Tongue (tissue), 2 donors: ENCODE measurements around the gene TSHZ1. TPM values are rescaled to one million over a fixed set of nuclear protein-coding genes. Genes with fewer than 3 reads are reported as not detected.
"Not testable (repeated sequence)": the region's sequence is repeated elsewhere in the genome, so short reads cannot be mapped to it uniquely, and the experiment has no call there.

ENCODE experiments used
- DNase-seq: peaks from one replicate; pipeline ENCODE4 v3.0.0-alpha.2; 2015
- total RNA-seq: library from RNA; depleted of rRNA; stranded (reverse); fragments of >200 nt; gene quantifications from one replicate; pipeline ENCODE4 v1.2.3, GENCODE V29; 2014

Gene TSHZ1
- total RNA-seq, 1 donor from 2014 or later = 16.3 TPM

DNA sequence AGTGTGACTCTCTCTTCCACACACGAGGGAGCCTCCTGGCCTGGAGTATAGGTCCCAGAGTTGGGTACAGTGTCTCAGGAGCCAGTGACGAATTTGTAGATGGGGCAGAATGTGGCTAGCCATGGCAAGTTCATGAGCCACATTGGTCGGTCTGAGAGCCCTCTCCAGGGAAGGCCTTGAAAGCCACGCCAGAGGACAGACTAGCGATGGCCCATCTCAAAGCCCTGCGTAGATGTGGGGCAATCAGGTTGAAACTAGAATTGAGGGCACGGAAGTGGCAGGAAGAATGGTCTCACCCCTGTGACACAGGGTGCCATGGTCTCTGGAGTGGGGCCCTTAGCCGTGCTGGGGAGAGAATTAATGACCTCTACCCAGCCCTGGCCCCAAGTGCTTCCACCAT is 106.2 kb downstream of the TSHZ1 start:
- no peak for DNase-seq

DNA sequence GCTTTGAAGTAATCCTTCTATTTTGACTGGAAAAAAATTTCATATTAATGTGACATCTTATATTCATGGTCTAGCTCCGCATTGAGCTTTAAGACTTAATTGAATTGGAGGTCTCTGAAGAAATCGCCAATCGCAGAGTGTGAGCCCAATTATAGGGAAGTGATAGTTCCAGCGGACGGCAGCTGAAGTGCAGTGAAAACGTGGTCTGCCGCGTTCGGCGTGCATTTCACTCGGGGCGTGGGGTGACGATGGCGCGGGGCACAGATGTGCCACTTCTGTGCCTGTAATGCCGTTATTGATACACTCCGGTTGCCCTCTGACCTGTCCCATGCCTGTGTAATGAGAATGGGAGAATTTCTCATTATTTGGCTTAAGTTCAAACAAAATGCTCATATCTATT is 106.7 kb downstream of the TSHZ1 start:
- DNase-seq = no peak

DNA sequence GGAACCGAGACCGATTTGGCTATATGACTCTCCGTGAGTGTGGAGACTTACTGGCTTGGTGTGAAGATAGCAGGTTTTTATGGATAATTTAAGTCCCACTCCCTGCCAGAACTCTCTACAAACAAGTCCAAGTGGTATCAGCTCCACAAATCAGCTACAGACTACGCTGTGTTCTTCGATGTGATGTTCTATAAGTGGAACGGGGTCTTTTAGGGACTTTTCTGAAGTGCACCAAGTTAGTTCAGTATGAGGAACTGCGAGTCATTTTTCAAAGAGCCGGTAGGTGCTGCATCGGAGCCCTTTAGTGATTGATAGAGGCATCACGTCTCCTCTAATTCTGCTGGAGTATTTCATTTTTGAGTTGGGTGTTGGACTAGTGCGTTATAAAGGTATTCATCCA is 107.1 kb downstream of the TSHZ1 start:
- DNase-seq = no peak

DNA sequence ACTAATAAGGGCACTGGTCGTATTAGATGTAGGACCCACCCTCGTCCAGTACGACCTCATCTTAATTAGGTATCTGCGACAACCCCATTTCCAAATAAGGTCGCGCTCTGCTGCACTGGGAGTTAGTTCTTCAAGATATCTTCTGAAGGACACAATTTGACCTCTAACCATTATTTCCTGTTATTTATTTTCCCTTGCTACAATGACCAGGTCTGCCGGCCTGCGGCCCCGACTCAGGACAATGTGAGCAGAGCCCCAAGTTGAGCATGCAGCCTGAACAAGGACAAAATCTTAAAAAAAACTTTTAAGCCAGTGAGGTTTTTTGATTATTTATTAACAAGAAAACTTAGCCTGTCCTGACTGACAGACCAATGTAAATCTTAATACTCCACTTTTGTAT is 109.3 kb downstream of the TSHZ1 start:
- no peak for DNase-seq

DNA sequence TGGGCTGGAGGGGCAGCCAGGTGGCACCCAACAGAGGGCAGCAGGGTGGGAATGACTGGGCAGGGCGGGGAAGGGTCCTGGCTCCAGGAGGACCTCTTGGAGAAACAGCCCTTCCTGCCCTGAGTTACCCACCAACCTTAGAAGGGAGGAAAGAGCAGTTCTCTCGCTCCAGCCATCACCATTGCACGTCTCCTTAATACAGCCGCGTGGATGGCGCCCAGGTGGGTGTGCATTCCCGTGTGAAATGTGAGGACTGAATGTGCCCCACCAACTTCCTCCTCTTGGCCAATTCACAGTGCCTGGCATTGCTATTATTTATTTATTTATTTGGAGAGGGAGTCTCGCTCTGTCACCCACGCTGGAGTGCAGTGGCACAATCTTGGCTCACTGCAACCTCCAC is 109.9 kb downstream of the TSHZ1 start:
- DNase-seq = no peak

DNA sequence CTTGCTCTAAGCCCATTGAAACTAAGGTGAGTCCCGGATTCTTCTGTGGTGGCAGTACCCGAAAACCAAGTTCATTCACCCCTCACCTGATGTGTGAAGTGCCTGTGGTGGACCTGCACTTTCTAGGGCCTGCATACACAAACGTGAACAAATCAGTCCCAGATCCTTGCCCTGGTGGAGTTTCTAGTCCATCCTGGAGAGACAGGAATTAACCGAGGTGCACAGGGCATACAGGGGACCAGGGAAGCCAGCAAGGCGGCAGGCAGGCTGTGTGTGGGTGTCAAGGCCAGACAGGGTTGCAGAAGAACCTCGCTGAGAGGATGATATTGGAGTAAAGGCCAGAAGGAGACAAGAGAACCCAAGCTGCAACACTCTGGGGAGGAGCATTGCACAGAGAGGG is 110.8 kb downstream of the TSHZ1 start:
- no peak for DNase-seq

DNA sequence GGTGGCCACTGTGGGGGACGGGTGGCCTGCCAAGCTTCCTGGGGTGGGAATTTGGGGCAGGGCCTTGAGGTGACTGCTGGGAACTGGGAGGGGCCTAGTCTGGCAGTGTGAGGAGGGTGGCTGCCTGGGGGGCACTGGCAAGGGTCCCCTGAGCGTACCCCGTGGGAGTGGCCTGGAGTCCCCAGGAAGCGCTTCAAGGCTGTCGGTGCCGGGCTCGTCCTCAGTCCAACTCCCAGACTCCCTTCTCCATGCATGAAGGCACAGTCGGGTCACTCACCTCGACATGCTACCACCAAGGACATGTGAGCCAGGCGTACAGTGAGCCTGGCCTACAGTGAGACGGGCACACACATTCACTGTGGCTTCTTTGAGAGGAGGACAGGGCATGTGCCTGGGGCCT is 111.6 kb downstream of the TSHZ1 start:
- no peak for DNase-seq

DNA sequence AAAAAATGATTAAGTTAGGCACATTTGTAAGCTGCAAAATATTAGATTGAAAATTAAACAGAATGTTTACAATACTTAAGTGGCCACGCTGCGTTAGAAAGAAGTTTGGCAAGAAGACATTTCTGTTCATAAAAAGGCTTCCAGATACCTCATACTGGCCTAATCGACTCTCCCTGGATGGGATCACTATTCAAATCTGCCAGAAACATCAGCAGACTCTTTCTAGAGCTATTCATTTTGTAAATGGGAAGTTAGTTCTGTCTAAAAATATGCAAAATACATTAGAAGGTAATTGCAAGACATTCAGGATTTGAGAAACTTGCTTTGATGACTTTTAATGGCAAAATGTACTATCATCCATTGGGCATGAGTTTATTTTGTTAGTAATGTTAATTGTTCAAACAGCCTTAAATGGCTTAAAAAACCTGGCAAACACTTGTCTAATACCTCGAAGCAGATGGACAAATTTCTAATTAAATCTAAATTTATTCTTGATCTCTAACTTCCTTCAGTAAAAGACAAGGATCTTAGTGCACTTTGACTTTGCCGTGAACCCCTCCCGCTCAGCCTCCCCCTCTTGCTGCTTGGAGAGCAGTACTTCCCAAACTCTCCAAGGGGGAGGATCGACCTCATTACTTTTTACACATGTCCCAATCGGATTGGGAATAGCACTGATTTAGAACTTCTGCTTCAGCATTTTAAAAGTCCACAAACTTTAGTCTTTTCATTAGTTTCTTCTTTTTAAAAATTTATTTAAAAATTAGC is 113.4 kb downstream of the TSHZ1 start:
- no peak for DNase-seq

DNA sequence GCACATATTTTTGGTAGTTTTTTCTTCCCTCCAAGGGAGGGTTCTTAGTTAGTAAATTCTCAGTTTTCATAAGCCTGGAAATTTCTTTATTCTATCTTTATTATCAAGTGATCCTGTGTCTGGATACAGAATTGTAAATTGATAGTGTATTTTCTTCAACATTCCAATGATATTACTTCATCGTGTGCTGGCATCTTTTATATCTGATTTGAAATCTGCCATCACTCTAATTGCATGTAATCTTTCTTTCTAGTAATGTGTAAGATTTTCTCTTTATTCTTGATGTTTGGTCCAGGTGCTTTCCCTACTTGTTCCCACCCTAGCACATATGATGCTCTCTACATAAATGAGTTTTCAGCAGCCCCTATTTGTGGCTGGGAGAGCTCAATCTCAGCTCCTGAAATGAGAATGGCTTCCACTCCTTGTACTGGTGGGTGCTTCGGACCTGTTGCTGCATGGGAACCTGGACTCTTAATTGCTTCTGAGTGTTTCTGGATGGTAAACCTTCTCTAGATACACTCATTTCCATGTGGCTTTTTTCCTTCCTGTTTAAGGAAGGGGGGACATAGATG is 114.2 kb downstream of the TSHZ1 start:
- no peak for DNase-seq

DNA sequence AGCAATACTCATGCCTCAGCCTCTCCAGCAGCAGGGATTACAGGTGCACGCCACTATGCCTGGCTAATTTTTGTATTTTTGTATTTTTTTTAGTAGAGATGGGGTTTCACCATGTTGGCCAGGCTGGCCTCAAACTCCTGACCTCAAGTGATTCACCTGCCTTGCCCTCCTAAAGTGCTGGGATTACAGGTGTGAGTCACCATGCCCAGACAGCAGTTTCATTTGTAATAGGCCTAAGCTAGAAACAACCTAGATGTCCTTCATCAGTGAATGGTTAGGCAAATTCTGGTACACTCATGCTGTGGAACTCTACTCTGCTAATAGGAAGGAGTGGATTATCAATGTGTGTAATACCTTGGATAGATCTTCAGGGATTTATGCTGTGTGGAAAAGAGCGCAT is 119.2 kb downstream of the TSHZ1 start:
- DNase-seq = not testable (repeated sequence)

DNA sequence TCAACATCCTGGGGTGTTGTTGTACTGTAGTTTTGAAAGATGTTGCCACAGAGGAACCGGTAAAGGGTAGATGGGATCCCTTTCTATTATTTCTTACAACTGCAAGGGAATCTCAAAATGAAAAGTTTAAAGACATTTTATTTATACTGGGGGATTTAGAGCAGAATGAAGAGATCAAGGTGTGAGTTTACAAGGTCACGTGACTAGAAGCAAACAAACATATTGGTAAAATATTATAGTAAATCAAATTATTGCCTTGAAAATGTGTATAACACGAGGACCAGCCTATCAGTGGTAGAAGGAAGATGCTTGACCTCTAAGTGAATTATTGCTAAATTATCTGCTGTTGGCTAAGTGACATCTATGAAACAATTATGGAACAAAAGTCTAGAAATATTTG is 119.7 kb downstream of the TSHZ1 start:
- no peak for DNase-seq

DNA sequence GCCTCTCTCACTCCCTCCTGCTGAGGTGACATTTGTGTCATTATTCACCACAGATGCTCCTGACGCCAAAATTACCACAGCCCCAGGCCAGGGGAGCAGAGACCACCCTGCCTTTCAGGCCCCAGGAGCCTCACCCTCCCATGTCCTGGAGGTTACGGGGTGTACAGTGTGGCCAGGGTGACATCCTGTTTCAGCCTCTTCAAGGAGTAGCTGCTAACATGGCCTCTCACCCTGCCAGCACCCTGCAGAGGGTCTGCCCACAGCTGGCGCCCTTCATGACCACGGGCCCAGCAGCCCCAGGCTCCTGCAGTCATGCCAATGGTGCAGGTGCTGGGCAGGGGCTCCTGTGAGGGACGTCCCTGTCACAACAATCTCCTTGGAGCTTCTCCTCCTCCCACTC is 124.3 kb downstream of the TSHZ1 start:
- no peak for DNase-seq

DNA sequence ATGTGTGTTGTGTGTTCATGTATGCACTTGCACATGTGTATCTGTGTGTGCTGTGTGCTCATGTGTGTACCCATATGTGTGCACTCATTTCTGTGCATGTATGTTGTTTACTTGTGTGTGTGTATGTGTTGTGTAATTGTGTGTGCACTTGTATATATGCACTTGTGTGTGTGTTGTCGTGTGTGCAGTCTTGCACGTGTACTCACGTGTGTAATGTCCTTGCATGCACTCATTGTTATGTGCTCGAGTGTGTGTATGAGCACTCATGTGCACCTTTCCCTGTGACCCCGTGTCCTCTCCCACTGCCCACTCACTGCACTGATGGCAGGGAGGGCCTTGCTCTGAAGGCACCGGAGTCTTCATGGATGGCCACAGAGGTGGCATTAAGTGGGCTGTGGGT is 124.9 kb downstream of the TSHZ1 start:
- no peak for DNase-seq

DNA sequence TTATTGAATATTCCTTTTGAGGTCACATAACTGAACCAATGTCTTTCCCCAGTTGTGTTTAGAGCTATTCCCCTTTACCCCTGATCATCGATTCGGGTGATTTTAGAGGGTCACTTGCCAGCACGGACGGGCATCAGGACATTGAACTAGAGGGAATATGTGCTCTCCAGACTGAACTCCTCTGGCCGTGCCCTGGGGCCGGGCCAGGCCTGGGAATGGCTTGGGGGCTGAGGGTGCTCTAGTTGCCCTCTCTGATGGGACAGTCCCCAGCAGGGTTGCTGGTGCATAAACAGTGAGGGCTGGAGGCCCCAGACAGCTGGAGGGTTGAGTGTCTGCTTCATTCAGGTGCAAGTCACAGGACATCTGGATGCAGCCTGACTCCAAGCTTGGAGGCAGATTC is 126.2 kb downstream of the TSHZ1 start:
- no peak for DNase-seq

DNA sequence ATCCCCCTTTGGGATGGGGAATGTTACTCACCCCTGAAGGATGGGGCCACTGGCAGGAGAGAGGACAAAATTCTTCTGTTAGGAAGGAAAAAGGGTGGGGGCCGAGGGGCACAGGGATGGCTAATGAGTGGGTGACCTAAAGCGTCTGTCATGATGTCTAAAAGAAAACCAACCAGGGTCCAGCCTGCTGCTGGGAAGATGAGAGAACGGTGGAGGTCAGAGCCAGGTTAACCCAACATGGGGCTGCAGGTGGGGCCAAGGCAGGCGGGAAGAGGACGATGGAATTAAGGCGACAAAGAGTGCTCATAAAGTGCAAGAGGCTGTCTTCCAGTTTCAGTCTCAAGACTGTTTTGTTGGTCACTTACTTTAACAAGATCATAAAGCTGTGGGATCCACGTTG is 126.8 kb downstream of the TSHZ1 start:
- DNase-seq = no peak

DNA sequence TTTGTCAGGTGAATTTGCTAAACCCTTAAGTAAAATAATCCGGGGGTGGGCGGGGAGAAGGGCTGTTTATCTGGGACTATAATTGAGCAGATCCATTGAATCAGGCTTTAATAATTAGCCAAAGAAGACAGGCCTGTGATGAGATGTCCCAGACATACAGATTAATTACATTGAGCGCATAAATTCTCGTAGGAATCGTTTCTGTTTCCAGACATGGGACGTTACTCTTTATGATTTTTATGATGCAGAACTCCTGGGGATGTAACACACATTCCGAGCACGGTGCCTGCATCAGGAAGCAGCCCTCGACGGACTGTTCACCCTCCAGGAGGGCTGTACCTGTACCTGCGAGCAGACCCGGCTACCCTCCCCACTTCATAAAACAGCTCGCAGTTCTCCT is 128.0 kb downstream of the TSHZ1 start:
- DNase-seq = no peak

Other genes with a start within 250 kb of the TSHZ1 start
- gene PTGR3, start 1.7 kb upstream of the TSHZ1 start, total RNA-seq = 33.7 TPM
- gene SMIM21, start 216.9 kb downstream of the TSHZ1 start, total RNA-seq = not detected